GM15510 (cell line): Measurements from ENCODE around the gene TEX22.

Experiments used
- POLR2A ChIP-seq: IDR thresholded peaks from 3 replicates; pipeline ENCODE4 v1.6.1; 2011; ENCODE audit warnings: borderline replicate concordance; ENCODE audit not compliant: insufficient read length; ENCODE audit errors: extremely low read depth

Gene TEX22

DNA sequence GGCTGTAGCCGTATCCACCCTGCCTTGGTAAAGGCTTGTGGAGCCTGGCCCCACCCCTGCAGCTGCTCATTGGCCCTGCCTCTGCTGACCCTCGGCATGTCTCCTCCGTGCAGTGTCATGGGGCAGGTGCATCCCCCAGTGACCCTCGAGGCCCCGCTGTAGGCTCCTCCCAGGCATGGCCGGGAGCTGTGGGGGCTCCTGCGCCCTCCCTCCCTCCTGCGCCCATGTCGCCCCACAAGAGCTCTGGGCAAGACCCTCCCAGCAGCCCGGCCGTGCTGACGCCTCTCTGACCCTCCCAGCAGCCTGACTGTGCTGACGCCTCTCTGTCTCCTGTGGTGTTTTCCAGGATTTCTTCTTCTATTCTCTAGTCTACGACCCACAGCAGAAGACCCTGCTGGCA lies 55.5 kb downstream of the TEX22 start:
- TF ChIP-seq POLR2A = no peak

DNA sequence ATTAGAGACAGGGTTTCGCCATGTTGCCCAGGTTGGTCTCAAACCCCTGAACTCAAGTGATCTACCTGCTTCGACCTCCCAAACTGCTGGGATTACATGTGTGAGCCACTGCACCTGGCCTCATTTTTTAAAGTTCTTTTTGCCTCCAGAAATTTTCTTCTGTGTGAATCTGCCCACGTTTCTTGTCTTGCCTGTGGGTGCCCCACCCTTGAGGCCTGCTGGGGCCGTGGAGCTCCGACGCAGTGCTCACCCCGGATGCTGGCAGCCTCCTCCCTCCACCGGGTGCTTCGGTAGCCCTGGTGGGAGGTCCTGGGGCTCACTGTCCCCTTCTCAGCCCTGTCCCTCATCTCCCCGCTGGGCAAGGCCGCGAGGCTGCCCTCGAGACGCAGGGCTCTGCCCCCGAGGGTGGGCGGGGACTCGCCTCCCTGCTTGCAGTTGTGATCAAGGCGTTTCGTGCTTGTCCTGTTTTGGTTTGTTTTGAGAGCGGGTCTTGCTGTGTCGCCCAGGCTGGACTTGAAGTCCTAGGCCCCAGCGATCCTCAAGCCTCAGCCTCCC lies 56.8 kb downstream of the TEX22 start:
- no peak for TF ChIP-seq POLR2A

DNA sequence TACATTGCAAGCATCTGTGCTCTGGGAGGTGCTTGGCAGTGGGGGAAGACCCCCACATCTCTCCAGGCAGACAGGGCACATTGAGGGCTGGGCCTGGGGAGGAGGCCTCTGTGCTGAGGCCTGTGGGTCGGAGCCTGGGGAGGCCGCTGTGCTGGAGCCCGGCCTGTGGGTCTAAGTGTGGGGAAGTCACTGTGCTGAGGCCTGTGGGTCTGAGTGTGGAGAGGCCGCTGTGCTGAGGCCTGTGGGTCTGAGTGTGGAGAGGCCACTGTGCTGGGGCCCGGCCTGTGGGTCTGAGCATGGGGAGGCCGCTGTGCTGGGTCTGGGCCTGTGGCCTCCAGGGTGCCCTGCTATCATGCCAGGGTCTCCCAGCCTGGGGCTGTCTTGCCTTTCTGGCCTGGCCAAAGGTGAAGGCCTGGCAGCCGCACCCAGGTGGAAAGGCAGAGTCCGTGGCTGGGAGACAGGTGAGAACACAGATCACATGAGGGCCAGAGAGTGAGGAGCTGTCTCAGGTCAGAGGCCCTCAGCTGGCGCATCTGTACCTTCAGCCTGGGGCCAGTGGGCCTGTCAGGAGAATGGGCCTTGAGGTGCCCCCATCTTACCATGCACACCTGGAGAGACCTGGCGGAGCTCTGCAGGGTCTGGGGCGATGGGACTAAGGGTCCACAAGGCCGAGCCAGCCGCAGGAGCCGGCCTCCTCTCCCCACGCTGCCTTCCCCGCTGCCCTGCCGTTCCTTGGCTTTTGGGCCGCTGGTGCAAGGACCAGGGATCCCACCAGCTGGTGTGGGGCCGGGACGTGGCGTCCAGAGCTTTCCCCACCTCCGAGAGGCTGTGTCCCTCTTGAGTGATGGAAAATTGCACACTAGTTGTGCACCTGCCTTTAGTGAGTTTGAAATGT lies 57.7 kb downstream of the TEX22 start:
- TF ChIP-seq POLR2A = no peak

DNA sequence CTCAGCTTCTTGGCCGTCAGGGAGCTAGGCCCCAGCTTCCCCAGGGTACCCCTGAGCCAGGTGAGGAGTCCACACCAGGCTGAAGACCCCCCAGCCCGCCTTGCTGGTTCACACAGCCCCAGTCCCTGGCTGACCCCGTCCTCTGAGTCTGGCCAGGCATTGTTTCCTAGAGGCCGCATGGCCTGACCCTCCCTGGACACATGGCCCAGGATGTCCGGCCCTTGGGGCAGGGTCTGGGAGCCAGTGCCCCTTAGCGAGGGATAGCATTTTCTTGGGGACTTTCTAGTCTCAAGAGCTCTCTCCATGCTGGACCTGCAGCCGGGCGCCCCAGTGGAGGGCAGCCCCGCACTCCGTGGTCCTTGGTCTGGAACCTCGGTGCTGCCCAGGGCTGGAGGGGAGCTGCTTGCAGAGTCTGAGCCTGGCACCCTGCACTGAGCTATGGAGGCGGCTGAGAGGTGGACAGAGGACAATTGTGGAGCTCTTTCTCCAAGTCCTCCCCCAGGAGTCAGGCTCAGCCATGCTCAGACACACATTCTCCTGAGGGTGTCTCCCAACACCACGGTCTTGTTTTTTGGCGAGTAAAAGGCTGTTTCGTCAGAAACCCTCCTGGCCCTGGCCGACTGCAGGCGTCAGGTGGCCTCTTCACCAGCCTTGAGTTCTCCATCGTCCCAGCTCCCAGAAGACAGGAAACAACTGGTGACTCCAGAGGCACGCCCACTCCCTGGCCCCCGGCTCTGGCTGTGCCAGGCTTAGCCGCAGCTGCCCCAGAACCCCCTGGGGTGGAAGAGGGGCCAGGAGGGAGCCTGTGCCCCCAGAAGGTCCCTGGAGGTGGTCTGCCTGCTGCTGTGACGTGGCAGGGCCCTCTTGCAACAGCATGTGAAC lies 58.6 kb downstream of the TEX22 start:
- TF ChIP-seq POLR2A = no peak

DNA sequence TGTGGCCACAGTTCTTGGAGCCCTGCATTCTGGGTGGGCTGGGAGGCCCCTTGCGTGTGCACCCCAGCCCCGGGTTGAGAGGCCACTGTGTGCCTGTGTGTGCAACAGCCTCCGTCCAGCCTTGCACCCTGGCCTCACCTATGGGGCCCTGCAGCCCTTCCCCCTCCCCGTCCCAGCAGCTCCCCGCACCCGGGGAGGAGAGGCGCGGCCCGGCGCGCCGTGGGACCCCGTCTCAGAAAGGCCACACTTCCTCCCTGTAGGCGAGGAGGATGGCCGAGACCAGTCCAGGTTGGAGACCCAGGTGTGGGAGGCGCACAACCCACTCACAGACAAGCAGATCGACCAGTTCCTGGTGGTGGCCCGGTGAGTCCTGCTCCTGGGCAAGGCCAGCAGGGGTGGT lies 59.7 kb downstream of the TEX22 start:
- TF ChIP-seq POLR2A = no peak

DNA sequence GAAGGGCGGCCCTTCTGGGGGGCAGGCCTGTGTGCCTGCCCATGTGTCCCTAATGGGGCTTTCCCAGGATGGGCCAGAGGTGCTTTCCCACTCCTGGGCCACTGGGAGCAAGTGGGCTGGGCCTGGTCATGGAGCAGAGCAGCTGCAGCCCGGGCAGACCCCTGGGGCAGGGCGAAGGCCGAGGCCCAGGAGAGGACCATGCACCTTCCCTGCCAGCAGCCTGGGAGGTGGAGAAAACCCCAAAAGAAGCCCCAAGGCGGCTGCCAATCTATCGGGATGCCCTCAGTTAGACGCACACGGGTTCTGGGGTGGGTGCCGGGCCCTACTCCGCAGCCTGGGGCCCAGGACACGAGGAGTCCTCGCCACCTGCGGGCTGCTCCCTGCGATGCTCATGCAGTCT lies 60.2 kb downstream of the TEX22 start:
- no peak for TF ChIP-seq POLR2A

DNA sequence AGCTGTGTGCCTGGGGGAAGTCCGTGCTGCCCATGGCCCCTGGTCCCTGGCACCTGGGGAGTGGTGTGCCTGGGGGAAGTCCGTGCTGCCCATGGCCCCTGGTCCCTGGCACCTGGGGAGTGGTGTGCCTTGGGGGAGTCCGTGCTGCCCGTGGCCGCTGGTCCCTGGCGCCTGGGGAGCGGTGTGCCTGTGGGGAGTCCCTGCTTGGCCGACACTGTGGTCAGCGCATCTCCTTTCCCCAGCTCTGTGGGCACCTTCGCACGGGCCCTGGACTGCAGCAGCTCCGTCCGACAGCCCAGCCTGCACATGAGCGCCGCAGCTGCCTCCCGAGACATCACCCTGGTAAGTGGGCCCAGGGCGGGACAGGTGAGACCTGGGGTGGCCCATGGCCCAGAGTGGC lies 61.8 kb downstream of the TEX22 start:
- no peak for TF ChIP-seq POLR2A

DNA sequence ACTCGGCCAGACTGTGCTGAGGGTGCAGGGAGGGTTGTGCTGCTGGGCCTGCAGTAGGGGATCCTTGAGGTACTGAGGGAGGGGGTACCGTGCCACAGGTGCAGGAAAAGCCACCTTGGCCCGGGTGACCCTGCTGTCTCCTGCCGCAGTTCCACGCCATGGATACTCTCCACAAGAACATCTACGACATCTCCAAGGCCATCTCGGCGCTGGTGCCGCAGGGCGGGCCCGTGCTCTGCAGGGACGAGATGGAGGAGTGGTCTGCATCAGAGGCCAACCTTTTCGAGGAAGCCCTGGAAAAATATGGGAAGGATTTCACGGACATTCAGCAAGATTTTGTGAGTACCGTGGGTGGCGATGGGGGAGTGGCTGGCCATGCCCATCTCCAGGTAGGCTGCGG lies 62.3 kb downstream of the TEX22 start:
- TF ChIP-seq POLR2A = no peak

DNA sequence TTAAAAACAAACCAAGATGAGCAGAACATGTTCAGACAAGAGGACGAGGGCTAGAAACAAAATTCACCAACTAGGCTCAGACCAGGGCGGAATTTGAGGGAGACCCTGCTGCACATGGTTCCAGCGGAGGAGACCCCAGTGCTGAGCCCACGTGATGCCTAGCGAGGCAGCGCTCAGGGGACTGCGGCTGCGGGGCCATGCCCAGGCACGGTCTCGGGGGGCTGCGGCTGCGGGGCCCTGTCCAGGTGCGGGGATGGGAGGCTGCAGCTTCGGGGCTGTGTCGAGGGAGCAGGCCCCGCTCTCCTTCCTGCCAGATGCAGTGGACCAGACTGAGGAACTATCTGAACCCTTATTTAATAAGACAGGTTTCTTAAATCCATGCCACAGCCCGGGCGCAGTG lies 63.6 kb downstream of the TEX22 start:
- TF ChIP-seq POLR2A = no peak
